Activated effector memory CD4-positive, alpha-beta T cell treated with Interleukin-2 at 50 U/mL for 16 hours (primary cell): ENCODE measurements around the gene U2AF1L4.

Source experiments
- DNase-seq: peaks from one replicate; pipeline ENCODE4 v3.0.0-alpha.2; 2020

The U2AF1L4 gene

GRCh38 chr19:35723671-35724070, 21.5 kb downstream of the U2AF1L4 start:
- DNase-seq = no peak

DNA sequence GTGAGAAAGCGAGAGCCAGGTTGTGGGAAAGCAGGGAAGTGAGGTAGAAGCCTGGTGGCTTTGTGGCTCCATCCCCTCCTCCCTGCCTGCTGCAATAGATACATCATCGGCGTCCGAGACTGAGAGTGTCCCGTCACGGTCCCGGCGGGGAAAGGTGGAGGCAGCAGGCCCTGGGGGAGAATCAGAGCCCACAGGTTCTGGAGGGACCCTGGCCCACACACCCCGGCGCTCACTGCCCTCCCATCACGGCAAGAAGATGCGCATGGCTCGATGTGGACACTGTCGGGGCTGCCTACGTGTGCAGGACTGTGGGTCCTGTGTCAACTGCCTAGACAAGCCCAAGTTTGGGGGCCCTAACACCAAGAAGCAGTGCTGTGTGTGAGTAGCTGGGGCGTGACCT, 22.3 kb downstream of the U2AF1L4 start:
- no peak for DNase-seq

- no peak for DNase-seq
Observed at GRCh38 chr19:35722461-35722860, 22.8 kb downstream of the U2AF1L4 start.

GRCh38 chr19:35721374-35721773, 23.8 kb downstream of the U2AF1L4 start:
- DNase-seq = no peak

DNA sequence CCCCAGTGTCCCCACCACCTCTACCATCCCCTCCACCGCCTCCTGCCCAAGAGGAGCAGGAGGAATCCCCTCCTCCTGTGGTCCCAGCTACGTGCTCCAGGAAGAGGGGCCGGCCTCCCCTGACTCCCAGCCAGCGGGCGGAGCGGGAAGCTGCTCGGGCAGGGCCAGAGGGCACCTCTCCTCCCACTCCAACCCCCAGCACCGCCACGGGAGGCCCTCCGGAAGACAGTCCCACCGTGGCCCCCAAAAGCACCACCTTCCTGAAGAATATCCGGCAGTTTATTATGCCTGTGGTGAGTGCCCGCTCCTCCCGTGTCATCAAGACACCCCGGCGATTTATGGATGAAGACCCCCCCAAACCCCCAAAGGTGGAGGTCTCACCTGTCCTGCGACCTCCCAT, 24.6 kb downstream of the U2AF1L4 start:
- no peak for DNase-seq

- DNase-seq = no peak
Observed at GRCh38 chr19:35720163-35720524, 25.1 kb downstream of the U2AF1L4 start.

DNA sequence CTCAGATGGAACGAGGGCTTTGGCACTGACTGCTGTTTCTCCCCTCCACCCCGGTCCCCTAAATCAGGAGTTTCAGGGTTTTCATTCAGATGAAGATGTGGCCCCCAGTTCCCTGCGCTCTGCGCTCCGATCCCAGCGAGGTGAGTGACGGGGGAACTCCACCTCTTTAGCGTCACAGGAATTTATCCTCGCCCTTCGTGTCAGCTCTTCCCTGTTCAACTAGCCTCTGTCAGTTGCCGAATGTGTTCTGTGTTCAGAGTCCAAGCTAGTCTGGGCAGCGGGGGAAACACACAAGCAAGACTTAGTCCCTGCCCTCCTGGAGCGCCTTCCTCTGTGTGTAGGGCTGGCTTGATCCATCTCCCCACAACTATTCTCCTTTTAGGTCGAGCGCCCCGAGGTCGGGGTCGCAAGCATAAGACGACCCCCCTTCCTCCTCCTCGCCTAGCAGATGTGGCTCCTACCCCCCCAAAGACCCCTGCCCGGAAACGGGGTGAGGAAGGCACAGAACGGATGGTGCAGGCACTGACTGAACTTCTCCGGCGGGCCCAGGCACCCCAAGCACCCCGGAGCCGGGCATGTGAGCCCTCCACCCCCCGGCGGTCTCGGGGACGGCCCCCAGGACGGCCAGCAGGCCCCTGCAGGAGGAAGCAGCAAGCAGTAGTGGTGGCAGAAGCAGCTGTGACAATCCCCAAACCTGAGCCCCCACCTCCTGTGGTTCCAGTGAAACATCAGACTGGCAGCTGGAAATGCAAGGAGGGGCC, 25.6 kb downstream of the U2AF1L4 start:
- no peak for DNase-seq

DNA sequence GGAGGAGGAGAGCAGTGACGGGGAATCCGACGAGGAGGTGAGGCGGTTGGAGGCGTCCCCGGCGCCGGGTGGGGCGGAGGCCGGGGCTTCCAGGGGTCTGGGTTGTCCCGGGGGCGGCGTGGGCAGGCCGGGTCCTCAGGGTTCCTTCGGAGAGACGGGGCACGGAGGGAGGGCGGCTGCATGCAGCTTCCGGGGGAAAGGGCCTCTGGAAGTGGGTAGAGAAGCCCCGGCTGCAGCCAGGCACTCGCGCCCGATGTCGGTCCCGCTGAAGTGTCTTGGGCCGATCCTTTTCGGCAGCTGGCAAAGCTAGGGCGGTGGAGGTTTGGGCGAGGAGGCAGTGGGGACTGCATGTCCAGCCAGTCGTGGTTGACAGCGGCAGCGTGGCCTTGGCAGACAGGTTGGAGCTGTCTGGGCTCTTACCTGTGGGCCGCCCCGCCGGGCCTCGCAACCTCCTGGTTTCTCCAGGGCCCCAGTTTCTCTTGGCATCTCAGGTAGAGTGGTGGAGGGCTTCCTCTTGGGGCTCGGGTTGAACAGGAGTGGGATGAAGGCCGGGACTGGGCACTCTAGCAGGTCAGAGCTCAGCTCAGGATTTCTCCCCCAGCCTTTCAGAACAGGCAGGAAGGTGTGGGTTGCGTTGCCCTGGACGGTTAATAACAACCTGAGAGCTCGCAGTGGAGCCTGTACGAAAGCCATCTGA, 26.7 kb downstream of the U2AF1L4 start:
- peak; percentile 35 for DNase-seq

GRCh38 chr19:35717665-35718344, 27.4 kb downstream of the U2AF1L4 start, which contains the start of gene KMT2B:
Gene KMT2B, plus strand, starts transcription at chr19:35718003. Its CDS starts 16 bp downstream, at chr19:35718019.
- DNase-seq = no peak

- peak; percentile 96 for DNase-seq
Observed at GRCh38 chr19:35716801-35717664, 28.2 kb downstream of the U2AF1L4 start.

- no peak for DNase-seq
Observed at GRCh38 chr19:35715981-35716800, 29.0 kb downstream of the U2AF1L4 start.

DNA sequence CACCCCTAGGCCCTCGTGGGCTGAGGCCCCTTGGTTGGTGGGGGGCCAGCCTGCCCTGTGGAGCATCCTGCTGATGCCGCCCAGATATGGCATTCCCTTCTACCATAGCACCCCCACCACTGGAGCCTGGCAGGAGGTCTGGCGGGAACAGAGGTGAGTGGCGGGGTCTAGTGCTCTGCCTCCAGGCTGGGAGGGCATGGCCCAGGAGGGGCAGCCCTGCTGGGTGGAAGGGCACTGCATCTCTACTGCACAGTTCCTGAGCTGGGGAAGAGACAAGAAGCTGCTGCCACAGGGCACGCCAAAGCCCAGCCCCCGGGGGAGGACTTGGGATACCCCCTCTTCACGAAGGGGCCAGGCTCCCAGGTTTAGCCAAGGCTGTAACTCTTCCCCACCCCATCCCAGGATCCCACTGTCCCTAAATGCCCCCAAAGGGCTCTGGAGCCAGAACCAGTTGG, 29.8 kb downstream of the U2AF1L4 start:
- DNase-seq = no peak

GRCh38 chr19:35714601-35715354, 30.4 kb downstream of the U2AF1L4 start:
- DNase-seq = no peak

- DNase-seq = no peak
Observed at GRCh38 chr19:35713904-35714495, 31.2 kb downstream of the U2AF1L4 start.

DNA sequence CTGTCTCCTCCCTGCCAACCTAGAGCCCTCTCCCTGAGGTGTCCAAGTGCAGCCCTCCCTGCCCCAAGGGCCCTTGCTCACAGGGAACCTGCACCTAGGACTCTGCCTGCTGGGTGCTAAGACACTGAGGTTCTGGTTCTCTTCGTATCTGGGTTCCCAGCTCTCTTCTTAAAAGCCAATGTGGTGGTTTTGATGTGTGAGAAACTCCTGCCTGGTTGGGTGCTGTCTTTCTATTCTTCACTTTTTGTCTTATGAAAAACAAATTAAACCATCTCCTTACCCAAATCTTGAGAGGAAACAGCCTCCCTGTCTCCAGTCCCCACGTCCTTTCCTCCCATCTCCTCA, 31.7 kb downstream of the U2AF1L4 start:
- DNase-seq = no peak

DNA sequence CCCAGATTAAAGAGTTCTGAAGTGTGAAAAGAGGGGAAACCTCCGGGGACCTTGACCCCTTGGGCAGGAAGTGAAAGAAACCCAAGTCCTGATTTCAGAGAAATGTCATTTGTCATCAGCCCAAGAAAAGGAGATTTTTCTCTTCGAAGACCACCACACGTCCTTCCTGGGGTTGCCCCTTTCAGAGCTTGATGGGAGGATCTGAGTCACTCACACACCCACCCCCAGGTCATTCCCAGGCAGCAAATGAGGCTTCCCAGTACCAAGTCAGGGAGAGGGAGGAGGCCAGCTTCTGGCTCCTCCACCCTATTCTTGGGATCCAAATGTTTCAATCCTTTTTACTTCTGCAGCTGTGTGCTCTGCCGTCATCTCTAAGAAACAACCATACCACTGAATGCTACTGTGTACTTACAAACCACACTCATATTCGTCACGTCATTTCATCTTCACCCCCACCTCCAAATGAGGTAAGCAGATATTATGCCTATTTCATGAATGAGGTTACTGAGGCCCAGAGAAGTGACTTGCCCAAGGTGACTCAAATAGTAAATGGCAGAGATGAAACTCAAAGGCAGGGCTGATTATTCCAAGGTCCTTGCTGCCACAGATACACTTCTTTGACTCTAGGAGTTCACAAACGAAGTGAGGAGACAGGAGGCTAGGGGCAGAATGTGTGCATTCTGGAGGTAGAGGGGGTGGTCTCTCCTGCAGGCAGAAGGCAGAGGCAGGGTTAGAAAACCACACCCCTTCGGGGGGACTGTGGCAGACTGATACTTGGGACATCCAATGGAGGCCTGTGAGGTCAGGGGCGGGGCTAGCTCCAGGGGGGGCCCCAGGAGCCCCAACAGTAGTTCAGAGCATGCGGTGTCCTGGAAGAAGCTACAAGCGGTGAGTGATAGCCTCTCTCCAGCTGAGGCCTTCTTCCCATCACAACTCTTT, 32.4 kb downstream of the U2AF1L4 start:
- DNase-seq = no peak

- no peak for DNase-seq
Observed at GRCh38 chr19:35710784-35711723, 34.2 kb downstream of the U2AF1L4 start.

- no peak for DNase-seq
Observed at GRCh38 chr19:35708391-35708790, 36.8 kb downstream of the U2AF1L4 start.
